Mesothelial cell of epicardium (in vitro differentiated cells): Measurements from ENCODE around the gene RAD51B. TPM values are rescaled to one million over a fixed set of nuclear protein-coding genes. Genes with fewer than 3 reads are reported as not detected.
A peak's percentile ranks its signal among the peaks of the same experiment; 100 is the strongest.

Experiments
- DNase-seq, 2 experiments: peaks; one replicate each; pipeline ENCODE4 v3.0.0; 2021; ENCODE audit warnings: low spot score in 2 of 2; ENCODE audit not compliant: unreplicated experiment in 2 of 2
- H3K27ac Mint-ChIP-seq: 2 replicates; pipeline ENCODE4 v1.8.0; 2021; ENCODE audit warnings: mixed read lengths
- H3K27me3 Mint-ChIP-seq: 2 replicates; pipeline ENCODE4 v1.8.0; 2021; ENCODE audit warnings: low read depth, mixed read lengths
- H3K36me3 Mint-ChIP-seq: 2 replicates; pipeline ENCODE4 v1.8.0; 2021; ENCODE audit warnings: mixed read lengths
- H3K4me1 Mint-ChIP-seq: 2 replicates; pipeline ENCODE4 v1.8.0; 2021; ENCODE audit warnings: mixed read lengths
- H3K4me3 Mint-ChIP-seq: 2 replicates; pipeline ENCODE4 v1.8.0; 2021; ENCODE audit warnings: mild to moderate bottlenecking, moderate library complexity, mixed read lengths
- H3K9me3 Mint-ChIP-seq: 2 replicates; pipeline ENCODE4 v1.8.0; 2021; ENCODE audit warnings: mixed read lengths
- total RNA-seq: library from RNA; stranded (reverse); gene quantifications from 3 replicates; pipeline ENCODE4 v1.2.1, GENCODE V29; 2021
- TF ChIP-seq, protein P1 (sequence below): fragments of 200-600 bp; sonication (generic); IDR thresholded peaks from one replicate; pipeline ENCODE4 v1.5.0; 2021; ENCODE audit warnings: antibody characterized with exemption; ENCODE audit not compliant: unreplicated experiment

Gene RAD51B
- total RNA-seq, 1 donor from 2014 or later: 34.7 TPM

GRCh38 chr14:68223631-68224030 lies 404.1 kb downstream of the RAD51B start:
- no peak overlapping the region for H3K4me3 Mint-ChIP-seq
- peaks cover 10% of the 10 kb centered on the region for H3K4me1 Mint-ChIP-seq
- DNase-seq: no peak
- peaks cover 14% of the 10 kb centered on the region for H3K36me3 Mint-ChIP-seq
- peaks cover 27% of the 10 kb centered on the region for H3K9me3 Mint-ChIP-seq
- no peaks in the 10 kb centered on the region for H3K27me3 Mint-ChIP-seq
- TF ChIP-seq, protein P1, sequence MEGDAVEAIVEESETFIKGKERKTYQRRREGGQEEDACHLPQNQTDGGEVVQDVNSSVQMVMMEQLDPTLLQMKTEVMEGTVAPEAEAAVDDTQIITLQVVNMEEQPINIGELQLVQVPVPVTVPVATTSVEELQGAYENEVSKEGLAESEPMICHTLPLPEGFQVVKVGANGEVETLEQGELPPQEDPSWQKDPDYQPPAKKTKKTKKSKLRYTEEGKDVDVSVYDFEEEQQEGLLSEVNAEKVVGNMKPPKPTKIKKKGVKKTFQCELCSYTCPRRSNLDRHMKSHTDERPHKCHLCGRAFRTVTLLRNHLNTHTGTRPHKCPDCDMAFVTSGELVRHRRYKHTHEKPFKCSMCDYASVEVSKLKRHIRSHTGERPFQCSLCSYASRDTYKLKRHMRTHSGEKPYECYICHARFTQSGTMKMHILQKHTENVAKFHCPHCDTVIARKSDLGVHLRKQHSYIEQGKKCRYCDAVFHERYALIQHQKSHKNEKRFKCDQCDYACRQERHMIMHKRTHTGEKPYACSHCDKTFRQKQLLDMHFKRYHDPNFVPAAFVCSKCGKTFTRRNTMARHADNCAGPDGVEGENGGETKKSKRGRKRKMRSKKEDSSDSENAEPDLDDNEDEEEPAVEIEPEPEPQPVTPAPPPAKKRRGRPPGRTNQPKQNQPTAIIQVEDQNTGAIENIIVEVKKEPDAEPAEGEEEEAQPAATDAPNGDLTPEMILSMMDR: no peak
- peak overlapping the region; percentile 30 for H3K27ac Mint-ChIP-seq

DNA sequence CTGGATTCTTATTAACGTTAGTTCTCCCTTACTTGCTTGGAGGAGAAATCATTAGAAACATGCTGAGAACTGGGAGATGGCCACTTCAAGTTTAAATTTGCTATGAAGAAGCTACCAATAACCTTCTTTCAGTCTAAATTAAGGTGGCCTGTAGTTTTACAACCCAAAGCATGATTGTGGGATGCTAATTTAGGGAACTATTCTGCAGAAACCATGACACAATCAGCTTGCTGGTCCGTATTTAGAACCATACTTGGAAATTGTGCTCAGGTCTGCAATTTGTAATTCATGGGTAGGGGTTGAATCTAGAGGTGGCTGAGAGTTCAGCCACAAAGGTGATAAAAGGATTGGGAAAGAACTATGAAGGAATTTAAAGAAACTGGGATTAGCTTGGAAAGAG lies 405.7 kb downstream of the RAD51B start:
- peaks cover 14% of the 10 kb centered on the region for H3K4me1 Mint-ChIP-seq
- DNase-seq: no peak

GRCh38 chr14:68226523-68226922 lies 406.9 kb downstream of the RAD51B start:
- peaks cover 8% of the 10 kb centered on the region for H3K36me3 Mint-ChIP-seq
- no peak overlapping the region for H3K27ac Mint-ChIP-seq
- H3K4me1 Mint-ChIP-seq: peaks cover 20% of the 10 kb centered on the region
- H3K27me3 Mint-ChIP-seq: no peaks in the 10 kb centered on the region
- H3K4me3 Mint-ChIP-seq: no peak overlapping the region
- TF ChIP-seq, protein P1: no peak
- H3K9me3 Mint-ChIP-seq: peaks cover 20% of the 10 kb centered on the region
- DNase-seq: no peak

More for the DNA sequence above, 405.7 kb downstream of the RAD51B start:
- peaks cover 27% of the 10 kb centered on the region for H3K9me3 Mint-ChIP-seq
- H3K27me3 Mint-ChIP-seq: no peaks in the 10 kb centered on the region
- no peak overlapping the region for H3K27ac Mint-ChIP-seq
- no peak overlapping the region for H3K4me3 Mint-ChIP-seq
- TF ChIP-seq, protein P1: no peak
- H3K36me3 Mint-ChIP-seq: peaks cover 14% of the 10 kb centered on the region

- peaks cover 19% of the 10 kb centered on the region for H3K4me1 Mint-ChIP-seq
- H3K27me3 Mint-ChIP-seq: no peaks in the 10 kb centered on the region
- peaks cover 6% of the 10 kb centered on the region for H3K9me3 Mint-ChIP-seq
- no peak overlapping the region for H3K27ac Mint-ChIP-seq
- H3K36me3 Mint-ChIP-seq: no peaks in the 10 kb centered on the region
- TF ChIP-seq, protein P1: no peak
- no peak overlapping the region for H3K4me3 Mint-ChIP-seq
- DNase-seq: no peak
Measured at GRCh38 chr14:68228656-68229055, 409.1 kb downstream of the RAD51B start.

DNA sequence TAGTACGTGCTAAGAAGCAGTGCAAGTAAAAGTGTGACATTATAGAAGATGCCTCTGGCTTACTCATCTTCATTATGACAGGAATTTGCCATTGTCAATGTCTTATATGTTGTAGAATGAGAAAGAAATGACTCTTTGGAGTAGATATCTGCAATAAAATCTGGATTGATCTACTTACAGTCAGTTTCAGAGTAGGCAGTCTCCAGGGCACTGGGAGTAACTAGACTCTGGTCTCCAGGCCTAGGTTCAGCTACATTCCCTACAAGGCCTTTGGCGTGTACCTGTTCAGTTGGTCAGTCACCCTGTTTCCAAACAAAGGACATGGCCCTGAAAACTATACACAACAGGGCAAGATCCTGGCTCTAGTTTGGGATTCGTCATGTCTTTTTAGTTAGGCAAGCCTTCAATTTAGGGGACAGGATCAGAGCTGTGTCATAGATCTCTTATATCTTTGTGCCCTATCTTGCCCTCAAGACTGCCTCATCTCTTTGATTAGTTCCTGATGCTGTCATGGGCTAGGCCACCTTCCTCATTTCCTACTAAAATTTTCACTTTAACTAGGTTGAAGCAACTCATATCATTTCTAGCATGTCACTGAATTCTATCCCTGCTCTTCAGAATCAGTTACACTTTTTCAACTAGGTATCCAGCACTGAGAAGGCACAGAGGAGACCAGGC lies 410.0 kb downstream of the RAD51B start:
- H3K27me3 Mint-ChIP-seq: no peaks in the 10 kb centered on the region
- no peaks in the 10 kb centered on the region for H3K36me3 Mint-ChIP-seq
- H3K9me3 Mint-ChIP-seq: peaks cover 6% of the 10 kb centered on the region
- H3K27ac Mint-ChIP-seq: no peak overlapping the region
- no peak for DNase-seq
- H3K4me3 Mint-ChIP-seq: no peak overlapping the region
- peaks cover 13% of the 10 kb centered on the region for H3K4me1 Mint-ChIP-seq
- TF ChIP-seq, protein P1: no peak
